ENCODE measurements around the gene KDM2A.
"Not testable (repeated sequence)": the region's sequence is repeated elsewhere in the genome, so short reads cannot be mapped to it uniquely, and the experiment has no call there.

The KDM2A gene

GRCh38 chr11:67117672-67118180, 1.3 kb upstream of the KDM2A start:
- FAIRE-seq: no peak

GRCh38 chr11:67118181-67118766, 789 bp upstream of the KDM2A start:
- FAIRE-seq (no peak), DNase-seq (ENCODE audit: insufficient read length, low spot score) (no peak)
- no peak for TF ChIP-seq CTCF (IDR thresholded peaks at IDR 0.05; ENCODE audit: insufficient read depth, missing control alignments)

More at GRCh38 chr11:67117672-67118180, 1.3 kb upstream of the KDM2A start:
- no peak for TF ChIP-seq CTCF (IDR thresholded peaks at IDR 0.05; ENCODE audit: insufficient read depth, missing control alignments)
- no peak for DNase-seq (ENCODE audit: insufficient read length, low spot score)

DNA sequence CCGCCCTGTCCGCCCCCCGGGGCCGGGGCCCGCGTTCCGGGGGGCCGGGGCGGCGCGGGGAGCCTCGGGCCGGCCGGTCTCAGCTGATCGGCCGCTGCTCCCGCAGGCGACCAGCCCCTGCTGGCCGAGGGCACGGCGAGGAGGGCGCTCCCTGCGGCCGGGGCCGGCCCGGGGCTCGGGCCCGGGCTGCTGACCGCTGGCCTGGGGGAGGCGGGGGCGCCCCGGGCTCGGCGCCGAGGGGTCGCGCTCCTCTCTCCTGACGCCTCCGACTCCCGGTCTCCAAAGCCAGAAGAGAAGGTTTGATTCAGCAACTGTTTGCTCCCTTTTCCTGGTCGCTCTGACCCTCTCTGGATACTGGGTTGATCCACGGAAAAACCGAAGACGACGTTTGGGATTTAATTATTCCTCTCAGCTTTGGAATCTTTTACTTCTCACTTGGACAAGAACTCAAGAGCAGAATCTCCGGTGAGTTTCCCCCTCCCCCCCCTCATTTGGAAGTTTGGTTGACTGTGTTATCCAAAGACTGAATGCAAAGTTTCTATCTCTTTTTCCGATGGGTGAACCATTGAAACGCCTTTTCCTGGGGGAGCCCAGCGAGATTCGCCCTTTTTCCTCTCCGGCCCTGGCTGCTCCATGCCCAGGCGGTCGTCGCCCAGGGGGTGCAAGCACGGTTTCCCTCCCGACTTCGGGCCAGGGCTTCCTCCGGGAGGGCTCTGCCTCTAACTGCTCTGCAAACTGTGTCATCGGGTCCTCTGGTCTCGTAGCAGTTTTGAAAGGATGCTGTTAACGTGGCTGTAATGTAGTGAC, 725 bp downstream of the KDM2A start:
- FAIRE-seq: no peak
- TF ChIP-seq CTCF (IDR thresholded peaks at IDR 0.05; ENCODE audit: insufficient read depth, missing control alignments): no peak
- DNase-seq (ENCODE audit: insufficient read length, low spot score): no peak

- TF ChIP-seq CTCF (IDR thresholded peaks at IDR 0.05; ENCODE audit: insufficient read depth, missing control alignments): no peak
- FAIRE-seq: no peak
- DNase-seq (ENCODE audit: insufficient read length, low spot score): no peak
Observed at GRCh38 chr11:67120456-67120855, 1.4 kb downstream of the KDM2A start.

GRCh38 chr11:67120881-67121710, 2.0 kb downstream of the KDM2A start:
- no peak for FAIRE-seq
- no peak for DNase-seq (ENCODE audit: insufficient read length, low spot score)
- no peak for TF ChIP-seq CTCF (IDR thresholded peaks at IDR 0.05; ENCODE audit: insufficient read depth, missing control alignments)

DNA sequence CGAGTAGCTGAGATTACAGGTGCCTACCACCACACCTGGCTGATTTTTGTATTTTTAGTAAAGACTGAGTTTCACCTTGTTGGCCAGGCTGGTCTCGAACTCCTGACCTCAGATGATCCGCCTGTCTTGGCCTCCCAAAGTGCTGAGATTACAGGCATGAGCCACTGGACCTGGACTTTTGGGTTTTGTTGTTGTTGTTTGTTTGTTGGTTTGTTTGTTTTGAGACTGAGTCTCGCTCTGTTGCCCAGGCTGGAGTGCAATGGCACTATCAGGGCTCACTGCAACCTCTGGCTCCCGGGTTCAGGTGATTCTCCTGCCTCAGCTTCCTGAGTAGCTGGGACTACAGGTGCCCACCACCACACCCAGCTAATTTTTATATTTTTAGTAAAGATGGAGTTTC, 4.7 kb downstream of the KDM2A start:
- FAIRE-seq; DNase-seq (ENCODE audit: insufficient read length, low spot score): not testable (repeated sequence)

- not testable (repeated sequence) for FAIRE-seq; DNase-seq (ENCODE audit: insufficient read length, low spot score)
Observed at GRCh38 chr11:67126243-67126642, 7.2 kb downstream of the KDM2A start.

All from D721Med (cell line).